Kidney (tissue), 14 donors: Measurements from ENCODE around the gene SOBP. TPM values are rescaled to one million over a fixed set of nuclear protein-coding genes. Genes with fewer than 3 reads are reported as not detected.

ENCODE experiments used
- DNase-seq, 5 donors: peaks; one replicate each; pipeline ENCODE4 v3.0.0-alpha.2; 2013 to 2020
- FAIRE-seq: peaks from 2 replicates; lab custom pipeline; 2012; peaks lifted over from hg19 to GRCh38; lab: Jason Lieb, UNC
- H3K27ac ChIP-seq, 2 donors: one replicate each; pipeline ENCODE4 v1.7.0; 2013; ENCODE audit warnings: low read depth in 2 of 2, low read length in 2 of 2, inconsistent platforms in 1 of 2
- H3K27me3 ChIP-seq: one replicate; pipeline ENCODE4 v1.7.1; 2013; ENCODE audit warnings: low read length, inconsistent platforms; ENCODE audit not compliant: control insufficient read depth, insufficient read depth
- H3K36me3 ChIP-seq, 3 donors: one replicate each; pipeline versions ENCODE4 v1.7.0 to v1.7.1; 2013; ENCODE audit warnings: low read length in 3 of 3, control low read depth in 1 of 3, inconsistent platforms in 1 of 3; ENCODE audit not compliant: insufficient read depth in 3 of 3, control insufficient read depth in 2 of 3
- H3K4me1 ChIP-seq, 3 donors: one replicate each; pipeline versions ENCODE4 v1.7.0 to v1.7.1; 2013; ENCODE audit warnings: low read length in 3 of 3, inconsistent platforms in 1 of 3, low read depth in 1 of 3; ENCODE audit not compliant: control insufficient read depth in 2 of 3, insufficient read depth in 2 of 3
- H3K4me3 ChIP-seq, 3 donors: one replicate each; pipeline versions ENCODE4 v1.7.0 to v1.8.1; 2013; ENCODE audit warnings: low read length in 3 of 3, control low read depth in 1 of 3, inconsistent platforms in 1 of 3
- H3K9ac ChIP-seq, 3 donors: one replicate each; pipeline versions ENCODE4 v1.7.0 to v1.7.1; 2013; ENCODE audit warnings: low read length in 3 of 3, control low read depth in 1 of 3, inconsistent platforms in 1 of 3
- H3K9me3 ChIP-seq, 3 donors: one replicate each; pipeline versions ENCODE4 v1.7.0 to v1.7.1; 2013; ENCODE audit warnings: low read length in 3 of 3, control low read depth in 1 of 3, inconsistent platforms in 1 of 3; ENCODE audit not compliant: control insufficient read depth in 2 of 3, insufficient read depth in 1 of 3
- CTCF ChIP-seq: IDR thresholded peaks from 3 replicates; pipeline ENCODE4 v1.5.1; 2012; ENCODE audit warnings: mild to moderate bottlenecking, moderate library complexity, borderline replicate concordance; ENCODE audit not compliant: insufficient read depth; ENCODE audit errors: extremely low read depth
- intact Hi-C: fragments of 100-400 bp; cut with DNase I; formaldehyde crosslinking; loops from one replicate; pipeline ENCODE4 v1.11.1; 2022
- polyA plus RNA-seq: library from polyadenylated mRNA; stranded (reverse); fragments of 350-450 nt; fragmentation: Illumina TruSeq; extraction: RNeasy Lipid Tissue Mini Kit (QIAGEN cat#74804); gene quantifications from one replicate; pipeline ENCODE4 v1.2.3, GENCODE V29; 2014; ENCODE audit warnings: low read depth, low replicate concordance; ENCODE audit not compliant: insufficient read depth
- total RNA-seq: library from RNA; stranded (reverse); fragmentation: NEBNext Ultra II Directional; extraction: Animal tissue kit (Norgen Biotek cat#: 25700); gene quantifications from one replicate; pipeline ENCODE4 v1.2.1, GENCODE V29; 2021
- donor health status: control.
- donor health status: control.
- donor health status: control.
- donor health status: control.
- donor health status: control.
- donor health status: DM: yes; HTN: yes; CAD: no.
- donor health status: Normal renal cell carcinoma (clear cell type).

The SOBP gene
- total and polyA plus RNA-seq, 2 donors from 2014 or later, result 5.4 to 9.5 TPM

GRCh38 chr6:107646776-107647438 is 157.0 kb downstream of the SOBP start:
- no peak overlapping the region for H3K27ac ChIP-seq
- no peaks in the 10 kb centered on the region for H3K4me1 ChIP-seq
- intact Hi-C loops, result no loop called here
- H3K36me3 ChIP-seq, result no peaks in the 10 kb centered on the region
- H3K27me3 ChIP-seq, result no peaks in the 10 kb centered on the region
- no peak overlapping the region for H3K4me3 ChIP-seq
- DNase-seq, result no peak
- H3K9me3 ChIP-seq, result no peaks in the 10 kb centered on the region
- no peak for FAIRE-seq
- no peak overlapping the region for H3K9ac ChIP-seq
- TF ChIP-seq CTCF, result no peak

DNA sequence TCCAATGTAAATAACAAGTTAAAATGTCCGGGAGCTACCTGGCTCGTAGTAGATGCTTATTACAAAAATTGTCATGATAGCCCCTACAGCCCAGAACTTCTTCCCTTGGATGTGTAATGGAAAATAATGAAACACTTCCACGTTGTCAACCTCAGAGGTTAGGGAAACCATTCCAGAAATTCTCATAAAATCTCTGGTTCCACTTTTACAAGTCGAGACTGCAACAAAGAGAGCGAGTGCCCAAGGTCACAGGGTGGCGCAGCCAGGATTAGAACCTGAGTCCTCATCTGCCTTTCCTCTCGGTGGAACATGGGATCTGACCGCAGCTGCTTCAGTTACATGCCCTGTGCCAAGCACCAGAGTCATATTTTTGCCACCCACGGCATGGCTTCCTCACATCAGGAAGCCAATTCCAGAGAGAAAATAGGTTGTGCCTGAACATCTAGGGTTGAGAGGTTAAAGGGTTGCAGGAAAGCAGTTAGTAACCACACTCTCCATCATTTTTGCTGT is 157.6 kb downstream of the SOBP start:
- DNase-seq (no peak), FAIRE-seq (no peak)
- TF ChIP-seq CTCF, result no peak
- Histone ChIP-seq H3K27me3 (no peaks in the 10 kb centered on the region), H3K4me3 (no peak overlapping the region), H3K36me3 (no peaks in the 10 kb centered on the region), H3K27ac (no peak overlapping the region), H3K9me3 (no peaks in the 10 kb centered on the region), H3K4me1 (no peaks in the 10 kb centered on the region), H3K9ac (no peak overlapping the region)
- intact Hi-C loops, result no loop called here

DNA sequence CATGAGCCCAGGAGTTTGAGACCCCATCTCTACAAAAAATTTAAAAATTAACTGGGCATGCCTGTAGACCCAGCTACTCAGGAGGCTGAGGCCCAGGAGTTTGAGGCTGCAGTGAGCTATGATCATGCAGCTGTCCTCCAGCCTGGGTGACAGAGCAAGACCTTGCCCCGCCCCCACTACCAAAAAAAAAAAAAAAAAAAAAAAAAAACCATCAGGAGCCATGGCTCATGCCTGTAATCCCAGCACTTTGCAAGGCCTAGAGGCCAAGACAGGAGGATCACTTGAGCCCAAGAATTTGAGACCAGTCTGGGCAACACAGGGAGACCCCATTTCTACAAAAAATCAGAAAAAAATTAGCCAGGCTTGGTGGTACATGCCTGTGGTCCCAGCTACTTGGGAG is 159.1 kb downstream of the SOBP start:
- no peak for DNase-seq
- intact Hi-C loops, result no loop called here
- FAIRE-seq, result no peak

More for the DNA sequence above, 159.1 kb downstream of the SOBP start:
- TF ChIP-seq CTCF, result no peak
- H3K27me3 ChIP-seq, result no peaks in the 10 kb centered on the region
- no peaks in the 10 kb centered on the region for H3K9me3 ChIP-seq
- no peaks in the 10 kb centered on the region for H3K36me3 ChIP-seq
- H3K4me1 ChIP-seq, result no peaks in the 10 kb centered on the region
- H3K9ac ChIP-seq, result no peak overlapping the region
- no peak overlapping the region for H3K4me3 ChIP-seq
- H3K27ac ChIP-seq, result no peak overlapping the region
